Measurements from ENCODE around the gene RAP1GAP2.
"Not testable (repeated sequence)": the region's sequence is repeated elsewhere in the genome, so short reads cannot be mapped to it uniquely, and the experiment has no call there.

Gene RAP1GAP2

GRCh38 chr17:3049705-3050295, 253.6 kb downstream of the RAP1GAP2 start:
- no peak for DNase-seq

DNA sequence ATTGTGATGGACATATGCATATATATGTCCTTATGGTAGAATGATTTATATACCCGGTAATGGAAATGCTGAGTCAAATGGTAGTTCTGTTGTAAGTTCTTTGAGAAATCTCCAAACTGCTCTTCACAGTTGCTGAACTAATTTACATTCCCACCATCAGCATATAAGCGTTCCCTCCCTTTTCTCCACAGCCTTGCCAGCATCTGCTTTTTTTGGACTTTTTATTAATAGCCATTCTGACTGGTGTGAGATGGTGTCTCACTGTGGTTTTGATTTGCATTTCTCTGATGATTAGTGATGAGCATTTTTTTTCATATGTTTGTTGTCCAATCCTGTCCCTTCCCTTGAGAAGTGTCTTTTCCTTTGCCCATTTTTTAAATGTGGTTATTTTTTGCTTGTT, 258.6 kb downstream of the RAP1GAP2 start:
- not testable (repeated sequence) for DNase-seq

DNA sequence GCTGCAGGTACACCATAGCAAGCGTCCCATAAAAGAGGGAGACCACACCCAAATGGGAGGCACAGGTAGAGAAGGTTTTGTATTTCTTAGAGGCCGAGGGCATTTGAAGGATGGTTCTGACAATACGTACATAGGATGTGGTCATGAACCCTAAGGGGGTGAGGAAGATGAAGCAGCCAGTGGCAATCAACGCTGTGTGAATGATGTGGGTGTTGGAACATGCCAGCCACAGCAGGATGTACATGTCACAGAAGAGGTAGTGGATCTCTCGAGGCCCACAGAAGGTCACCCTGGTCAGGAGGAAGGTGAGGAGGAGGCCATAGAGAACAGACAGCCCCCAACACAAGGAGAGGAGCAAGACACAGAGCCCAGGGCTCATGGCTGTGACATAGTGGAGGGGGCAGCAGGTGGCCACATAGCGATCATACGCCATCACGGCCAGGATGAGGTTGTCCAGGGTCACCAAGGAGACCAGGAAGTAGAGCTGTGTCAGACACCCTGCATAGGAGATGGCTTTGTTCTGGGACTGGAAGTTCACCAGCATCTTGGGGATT, 266.7 kb downstream of the RAP1GAP2 start:
- DNase-seq, result not testable (repeated sequence)

GRCh38 chr17:3063507-3063906, 267.3 kb downstream of the RAP1GAP2 start, which contains the start of gene OR1D5:
OR1D5 (minus strand) TSS chr17:3063607; CDS start chr17:3063607, 0 bp downstream.
- not testable (repeated sequence) for DNase-seq

DNA sequence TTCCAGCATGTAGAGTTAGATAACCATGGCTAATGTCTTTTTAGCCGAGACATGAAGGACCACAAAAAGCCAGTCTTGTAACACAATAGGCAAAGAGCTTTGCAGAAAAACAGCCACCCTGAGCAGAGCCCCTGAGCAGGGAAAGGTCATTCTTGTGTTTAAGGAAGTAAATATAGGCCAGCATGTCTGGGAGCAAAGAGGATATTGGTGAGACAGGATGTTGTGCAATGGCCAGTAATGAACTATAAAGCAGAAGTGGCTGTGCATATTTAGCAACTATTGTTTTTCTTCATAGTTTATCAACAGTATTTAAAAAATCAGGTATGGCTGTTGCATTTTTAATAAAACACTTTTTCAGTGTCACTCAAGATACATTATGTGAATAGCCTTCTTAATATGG, 269.0 kb downstream of the RAP1GAP2 start:
- not testable (repeated sequence) for DNase-seq

- DNase-seq, result not testable (repeated sequence)
These were observed 277.6 kb downstream of the RAP1GAP2 start for GRCh38 chr17:3073850-3074249.

All from fibroblast of skin of scalp (primary cell).